AG09309 (cell line): ENCODE data around the gene EFNA5.

ENCODE experiments used
- DNase-seq: peaks from one replicate; pipeline ENCODE4 v3.0.0-alpha.2; 2010; ENCODE audit warnings: low read depth
- H3K4me3 ChIP-seq: 2 replicates; pipeline ENCODE4 v1.5.1; 2011; ENCODE audit warnings: mild to moderate bottlenecking, low read depth, low read length, moderate library complexity; ENCODE audit not compliant: control insufficient read depth
- CTCF ChIP-seq: IDR thresholded peaks from 2 replicates; pipeline ENCODE4 v1.5.1; 2011; ENCODE audit warnings: mild to moderate bottlenecking, low read depth, low read length, inconsistent platforms; ENCODE audit not compliant: insufficient read depth, control insufficient read depth; ENCODE audit errors: missing control alignments

Gene EFNA5

GRCh38 chr5:107687937-107688336 lies 17.2 kb upstream of the EFNA5 start:
- DNase-seq = no peak
- TF ChIP-seq CTCF = no peak
- H3K4me3 ChIP-seq = no peak overlapping the region

GRCh38 chr5:107687404-107687803 lies 16.7 kb upstream of the EFNA5 start:
- H3K4me3 ChIP-seq = no peak overlapping the region
- no peak for DNase-seq
- TF ChIP-seq CTCF = no peak

DNA sequence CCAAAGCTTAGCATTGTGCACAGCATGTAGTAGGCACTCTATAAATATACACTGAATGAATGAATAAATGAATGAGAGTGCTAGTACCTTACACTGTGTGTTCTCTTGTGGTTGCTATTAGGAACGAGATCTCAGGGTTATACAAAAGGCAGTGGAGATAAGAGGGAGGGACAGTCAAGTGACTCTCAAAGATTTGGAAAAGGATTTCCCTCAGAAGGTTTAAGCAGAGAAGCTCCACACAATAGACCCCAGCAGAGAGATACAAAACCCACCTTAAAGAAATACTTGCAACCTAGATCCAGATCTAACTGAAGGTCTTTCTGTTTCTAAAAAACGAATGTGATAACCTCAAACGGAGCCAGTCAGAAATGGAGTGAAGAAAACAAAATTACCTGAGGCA lies 11.8 kb upstream of the EFNA5 start:
- no peak overlapping the region for H3K4me3 ChIP-seq
- no peak for DNase-seq
- no peak for TF ChIP-seq CTCF

GRCh38 chr5:107680799-107681198 lies 10.1 kb upstream of the EFNA5 start:
- no peak for TF ChIP-seq CTCF
- DNase-seq = no peak
- no peak overlapping the region for H3K4me3 ChIP-seq

DNA sequence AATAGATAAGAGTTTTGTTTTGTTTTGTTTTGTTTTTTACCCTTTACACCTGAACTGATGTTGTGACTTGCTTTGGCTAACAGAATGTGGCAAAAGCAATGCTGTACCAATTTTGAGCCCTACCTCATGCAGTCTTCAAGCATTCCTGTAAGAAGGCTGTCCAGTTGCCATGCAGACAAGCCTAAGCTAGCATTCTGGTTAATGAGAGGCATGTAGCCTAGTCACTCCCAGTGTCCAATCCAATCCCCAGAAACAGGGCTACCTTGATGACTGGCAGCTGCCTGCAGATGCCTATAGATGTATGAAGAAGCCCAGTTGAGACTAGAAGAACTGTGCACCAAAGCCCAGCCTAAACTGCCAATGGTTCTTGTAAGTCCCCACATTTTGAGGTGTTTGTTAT lies 9.4 kb upstream of the EFNA5 start:
- no peak for TF ChIP-seq CTCF
- DNase-seq = no peak
- H3K4me3 ChIP-seq = no peak overlapping the region

DNA sequence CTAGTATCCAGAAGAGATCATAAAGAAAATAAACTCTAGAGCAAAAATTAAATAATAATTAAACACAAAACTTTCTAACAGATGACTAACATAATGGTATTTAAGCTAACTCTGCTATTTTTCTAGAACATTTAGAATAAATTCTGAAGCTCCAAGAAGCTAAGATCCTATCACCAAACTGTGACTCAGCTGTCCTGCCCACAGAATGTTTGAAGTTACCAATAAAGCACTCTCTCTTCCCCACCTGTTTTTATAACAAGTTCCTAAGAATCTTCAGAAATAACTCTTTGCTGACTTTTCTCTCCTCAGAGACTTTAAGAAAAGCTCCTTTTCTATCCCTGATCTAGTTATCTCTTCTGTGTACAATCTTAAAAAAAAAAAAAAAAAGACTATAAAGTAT lies 6.0 kb upstream of the EFNA5 start:
- no peak overlapping the region for H3K4me3 ChIP-seq
- no peak for TF ChIP-seq CTCF

GRCh38 chr5:107675201-107675600 lies 4.5 kb upstream of the EFNA5 start:
- no peak for DNase-seq
- TF ChIP-seq CTCF = no peak
- H3K4me3 ChIP-seq = no peak overlapping the region

More for the DNA sequence above, 6.0 kb upstream of the EFNA5 start:
- DNase-seq = no peak
